Measurements from ENCODE around the gene INHBE.

INHBE gene

GRCh38 chr12:57469296-57470164, 14.4 kb downstream of the INHBE start:
- Histone ChIP-seq H3K4me1 (ENCODE audit: control insufficient read depth, insufficient read depth, low read length, poor library complexity, severe bottlenecking) (no peaks in the 10 kb centered on the region), H3K9me3 (ENCODE audit: control insufficient read depth, low read length) (no peaks in the 10 kb centered on the region), H3K27ac (ENCODE audit: low read depth, low read length, severe bottlenecking) (no peak overlapping the region), H3K36me3 (ENCODE audit: control insufficient read depth, insufficient read depth, low read length) (no peaks in the 10 kb centered on the region), H3K4me3 (ENCODE audit: extremely low read depth, insufficient read depth, low read length, poor library complexity, severe bottlenecking) (no peak overlapping the region)
- WGBS, 2 experiments (ENCODE audit: insufficient coverage in 2 of 2), result 92 to 95% methylated on average over 7 to 10 of the region's 10 CpGs

GRCh38 chr12:57470286-57470969, 15.3 kb downstream of the INHBE start:
- H3K27ac ChIP-seq (ENCODE audit: low read depth, low read length, severe bottlenecking), result no peak overlapping the region
- H3K4me3 ChIP-seq (ENCODE audit: extremely low read depth, insufficient read depth, low read length, poor library complexity, severe bottlenecking), result no peak overlapping the region
- peaks cover 2% of the 10 kb centered on the region for H3K4me1 ChIP-seq (ENCODE audit: control insufficient read depth, insufficient read depth, low read length, poor library complexity, severe bottlenecking)
- H3K36me3 ChIP-seq (ENCODE audit: control insufficient read depth, insufficient read depth, low read length), result no peaks in the 10 kb centered on the region
- no peaks in the 10 kb centered on the region for H3K9me3 ChIP-seq (ENCODE audit: control insufficient read depth, low read length)
- WGBS, 2 experiments (ENCODE audit: insufficient coverage in 2 of 2), result 95 to 100% methylated on average over 14 of the region's 14 CpGs

DNA sequence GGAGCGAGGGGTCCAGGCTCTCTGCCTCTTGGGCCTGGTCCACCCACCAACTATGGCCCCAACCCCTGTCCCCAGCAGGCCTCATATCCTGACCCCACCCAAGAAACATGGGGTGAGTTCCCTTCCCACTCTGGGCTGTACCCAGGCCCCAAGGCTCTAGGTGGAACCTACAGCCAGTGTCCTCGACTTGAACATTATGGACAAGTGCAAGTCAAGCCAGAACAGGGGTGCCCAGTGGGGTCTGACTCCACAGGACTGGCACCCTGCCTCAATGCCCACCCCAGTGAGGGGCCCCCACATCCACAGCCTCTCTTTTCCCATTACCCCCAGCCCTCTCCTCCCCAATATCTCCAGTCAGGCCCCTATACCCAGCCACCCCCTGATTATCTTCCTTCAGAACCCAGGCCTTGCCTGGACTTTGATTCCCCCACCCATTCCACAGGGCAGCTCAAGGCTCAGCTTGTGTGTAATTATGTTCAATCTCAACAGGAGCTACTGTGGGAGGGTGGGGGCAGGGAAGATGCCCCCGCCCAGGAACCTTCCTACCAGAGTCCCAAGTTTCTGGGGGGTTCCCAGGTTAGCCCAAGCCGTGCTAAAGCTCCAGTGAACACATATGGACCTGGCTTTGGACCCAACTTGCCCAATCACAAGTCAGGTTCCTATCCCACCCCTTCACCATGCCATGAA, 16.0 kb downstream of the INHBE start:
- no peak overlapping the region for H3K27ac ChIP-seq (ENCODE audit: low read depth, low read length, severe bottlenecking)
- H3K36me3 ChIP-seq (ENCODE audit: control insufficient read depth, insufficient read depth, low read length), result no peaks in the 10 kb centered on the region
- no peaks in the 10 kb centered on the region for H3K9me3 ChIP-seq (ENCODE audit: control insufficient read depth, low read length)
- H3K4me1 ChIP-seq (ENCODE audit: control insufficient read depth, insufficient read depth, low read length, poor library complexity, severe bottlenecking), result peaks cover 4% of the 10 kb centered on the region
- 74 to 83% methylated on average over 2 to 3 of the region's 4 CpGs for WGBS, 2 experiments (ENCODE audit: insufficient coverage in 2 of 2)
- H3K4me3 ChIP-seq (ENCODE audit: extremely low read depth, insufficient read depth, low read length, poor library complexity, severe bottlenecking), result no peak overlapping the region

GRCh38 chr12:57471661-57472060, 16.6 kb downstream of the INHBE start:
- H3K36me3 ChIP-seq (ENCODE audit: control insufficient read depth, insufficient read depth, low read length), result no peaks in the 10 kb centered on the region
- H3K4me3 ChIP-seq (ENCODE audit: extremely low read depth, insufficient read depth, low read length, poor library complexity, severe bottlenecking), result no peak overlapping the region
- H3K9me3 ChIP-seq (ENCODE audit: control insufficient read depth, low read length), result no peaks in the 10 kb centered on the region
- peaks cover 8% of the 10 kb centered on the region for H3K4me1 ChIP-seq (ENCODE audit: control insufficient read depth, insufficient read depth, low read length, poor library complexity, severe bottlenecking)
- no peak overlapping the region for H3K27ac ChIP-seq (ENCODE audit: low read depth, low read length, severe bottlenecking)
- 80 to 100% methylated on average over 3 of the region's 3 CpGs for WGBS, 2 experiments (ENCODE audit: insufficient coverage in 2 of 2)

GRCh38 chr12:57472391-57472790, 17.3 kb downstream of the INHBE start:
- no peaks in the 10 kb centered on the region for H3K9me3 ChIP-seq (ENCODE audit: control insufficient read depth, low read length)
- H3K27ac ChIP-seq (ENCODE audit: low read depth, low read length, severe bottlenecking), result no peak overlapping the region
- H3K36me3 ChIP-seq (ENCODE audit: control insufficient read depth, insufficient read depth, low read length), result no peaks in the 10 kb centered on the region
- WGBS, 2 experiments (ENCODE audit: insufficient coverage in 2 of 2), result 93% methylated on average over 2 of the region's 3 CpGs; no CpG with 5 or more reads in 1 of the 2 experiments
- no peak overlapping the region for H3K4me3 ChIP-seq (ENCODE audit: extremely low read depth, insufficient read depth, low read length, poor library complexity, severe bottlenecking)
- peaks cover 13% of the 10 kb centered on the region for H3K4me1 ChIP-seq (ENCODE audit: control insufficient read depth, insufficient read depth, low read length, poor library complexity, severe bottlenecking)

DNA sequence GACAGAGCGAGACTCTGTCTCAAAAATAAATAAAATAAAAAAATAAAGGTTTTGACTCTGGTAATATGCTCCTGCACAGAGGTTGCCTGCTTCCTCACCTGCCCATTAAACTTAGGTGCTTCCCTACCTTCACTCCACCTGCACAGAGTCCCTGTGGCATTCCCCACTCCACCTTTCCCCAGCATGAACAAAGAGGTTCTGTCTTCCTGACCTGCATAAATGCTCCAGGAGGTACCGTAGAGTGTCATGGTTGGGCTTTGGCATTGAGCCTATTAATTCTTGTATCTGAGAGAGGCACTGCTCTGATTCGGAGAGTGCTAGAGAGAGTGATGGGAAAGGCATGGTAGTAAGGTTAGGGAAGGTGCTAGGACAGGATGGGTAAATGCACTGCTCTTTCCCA, 18.3 kb downstream of the INHBE start:
- H3K4me3 ChIP-seq (ENCODE audit: extremely low read depth, insufficient read depth, low read length, poor library complexity, severe bottlenecking), result no peak overlapping the region
- H3K27ac ChIP-seq (ENCODE audit: low read depth, low read length, severe bottlenecking), result no peak overlapping the region
- H3K36me3 ChIP-seq (ENCODE audit: control insufficient read depth, insufficient read depth, low read length), result no peaks in the 10 kb centered on the region
- H3K9me3 ChIP-seq (ENCODE audit: control insufficient read depth, low read length), result no peaks in the 10 kb centered on the region
- WGBS, 2 experiments (ENCODE audit: insufficient coverage in 2 of 2), result 88 to 92% methylated on average over 2 of the region's 3 CpGs
- peaks cover 21% of the 10 kb centered on the region for H3K4me1 ChIP-seq (ENCODE audit: control insufficient read depth, insufficient read depth, low read length, poor library complexity, severe bottlenecking)

DNA sequence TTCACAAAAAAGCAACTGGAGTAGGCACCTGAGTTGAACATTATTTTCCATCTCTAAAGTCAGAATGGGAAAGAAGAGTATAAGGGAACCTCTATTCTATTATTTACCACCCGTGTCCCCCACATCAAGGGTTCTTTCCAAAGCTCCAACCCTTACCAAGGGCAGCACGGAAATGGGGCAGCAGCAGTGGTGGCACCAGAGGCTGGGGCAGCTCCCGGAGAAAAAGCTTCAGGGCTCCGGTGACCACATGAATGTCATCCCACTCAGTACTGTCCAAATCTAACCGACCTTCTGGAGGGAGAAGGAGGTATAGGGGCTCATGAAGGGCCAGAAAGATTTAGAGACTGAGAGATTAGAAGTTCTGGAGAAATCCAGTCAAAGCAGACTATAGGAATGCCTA, 18.8 kb downstream of the INHBE start:
- no peak overlapping the region for H3K27ac ChIP-seq (ENCODE audit: low read depth, low read length, severe bottlenecking)
- H3K9me3 ChIP-seq (ENCODE audit: control insufficient read depth, low read length), result no peaks in the 10 kb centered on the region
- WGBS, 2 experiments (ENCODE audit: insufficient coverage in 2 of 2), result 80 to 93% methylated on average over 1 to 2 of the region's 5 CpGs
- no peaks in the 10 kb centered on the region for H3K36me3 ChIP-seq (ENCODE audit: control insufficient read depth, insufficient read depth, low read length)
- no peak overlapping the region for H3K4me3 ChIP-seq (ENCODE audit: extremely low read depth, insufficient read depth, low read length, poor library complexity, severe bottlenecking)
- peaks cover 25% of the 10 kb centered on the region for H3K4me1 ChIP-seq (ENCODE audit: control insufficient read depth, insufficient read depth, low read length, poor library complexity, severe bottlenecking)

GRCh38 chr12:57474430-57474829, 19.3 kb downstream of the INHBE start:
- H3K4me1 ChIP-seq (ENCODE audit: control insufficient read depth, insufficient read depth, low read length, poor library complexity, severe bottlenecking), result peaks cover 29% of the 10 kb centered on the region
- no peak overlapping the region for H3K27ac ChIP-seq (ENCODE audit: low read depth, low read length, severe bottlenecking)
- H3K9me3 ChIP-seq (ENCODE audit: control insufficient read depth, low read length), result no peaks in the 10 kb centered on the region
- 95 to 97% methylated on average over 5 to 6 of the region's 8 CpGs for WGBS, 2 experiments (ENCODE audit: insufficient coverage in 2 of 2)
- H3K4me3 ChIP-seq (ENCODE audit: extremely low read depth, insufficient read depth, low read length, poor library complexity, severe bottlenecking), result no peak overlapping the region
- no peaks in the 10 kb centered on the region for H3K36me3 ChIP-seq (ENCODE audit: control insufficient read depth, insufficient read depth, low read length)

- Histone ChIP-seq H3K4me1 (ENCODE audit: control insufficient read depth, insufficient read depth, low read length, poor library complexity, severe bottlenecking) (peaks cover 32% of the 10 kb centered on the region), H3K9me3 (ENCODE audit: control insufficient read depth, low read length) (no peaks in the 10 kb centered on the region), H3K4me3 (ENCODE audit: extremely low read depth, insufficient read depth, low read length, poor library complexity, severe bottlenecking) (peak overlapping the region; percentile 30), H3K27ac (ENCODE audit: low read depth, low read length, severe bottlenecking) (no peak overlapping the region), H3K36me3 (ENCODE audit: control insufficient read depth, insufficient read depth, low read length) (no peaks in the 10 kb centered on the region)
- WGBS, 2 experiments (ENCODE audit: insufficient coverage in 2 of 2), result 64 to 65% methylated on average over 5 to 6 of the region's 7 CpGs
Observed at GRCh38 chr12:57474862-57475261, 19.8 kb downstream of the INHBE start.

DNA sequence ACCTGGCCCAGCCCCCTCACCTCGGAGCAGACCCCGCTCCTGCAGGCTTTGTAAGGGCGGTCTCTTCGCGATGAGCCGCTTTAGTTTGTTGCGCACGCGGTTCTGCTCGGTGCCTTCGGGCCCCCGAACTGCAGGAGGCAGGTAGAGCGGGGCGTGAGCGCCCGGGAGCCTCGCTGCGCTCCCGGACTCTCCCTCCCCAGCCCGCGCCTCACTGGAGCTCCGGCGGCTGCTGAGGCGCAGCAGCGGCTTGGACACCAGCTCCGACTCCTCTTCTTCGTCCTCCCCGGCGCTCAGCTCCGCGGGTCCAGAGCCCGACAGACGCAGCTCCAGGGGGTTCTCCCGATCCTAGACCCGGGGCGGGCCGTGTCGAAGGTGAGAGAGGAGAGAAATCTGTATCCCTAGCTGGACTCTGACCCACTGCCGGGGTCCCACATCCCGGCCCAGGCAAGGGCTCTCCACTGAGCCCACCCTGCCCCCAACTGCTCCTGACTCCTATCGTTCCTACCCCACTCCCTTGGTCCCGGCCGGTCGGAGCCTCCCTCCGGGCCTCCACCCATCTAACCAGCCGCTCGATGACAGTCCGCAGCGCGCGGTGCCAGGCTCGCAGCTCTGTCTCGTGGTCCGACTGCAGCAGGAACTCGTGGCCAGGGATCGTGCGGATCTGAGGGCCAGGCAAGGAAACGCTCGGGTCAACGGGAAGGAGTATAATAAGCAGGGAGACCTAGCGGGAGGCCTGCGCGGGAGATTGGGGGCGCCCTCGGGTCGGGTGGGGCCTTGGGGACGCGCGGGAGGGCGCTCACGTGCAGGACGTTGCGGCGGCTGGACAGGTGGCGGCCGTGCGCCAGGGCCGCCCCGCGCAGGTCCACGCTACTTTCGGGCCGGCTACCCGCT, 20.4 kb downstream of the INHBE start:
- Histone ChIP-seq H3K9me3 (ENCODE audit: control insufficient read depth, low read length) (no peaks in the 10 kb centered on the region), H3K36me3 (ENCODE audit: control insufficient read depth, insufficient read depth, low read length) (no peaks in the 10 kb centered on the region), H3K4me1 (ENCODE audit: control insufficient read depth, insufficient read depth, low read length, poor library complexity, severe bottlenecking) (peaks cover 32% of the 10 kb centered on the region), H3K27ac (ENCODE audit: low read depth, low read length, severe bottlenecking) (no peak overlapping the region), H3K4me3 (ENCODE audit: extremely low read depth, insufficient read depth, low read length, poor library complexity, severe bottlenecking) (peak overlapping the region; percentile 30)
- 3 to 4% methylated on average over 35 to 72 of the region's 84 CpGs for WGBS, 2 experiments (ENCODE audit: insufficient coverage in 2 of 2)

All from mesodermal cell (in vitro differentiated cells).